Neural cell (in vitro differentiated cells): ENCODE results near the gene STRN3. TPM values are rescaled to one million over a fixed set of nuclear protein-coding genes. Genes with fewer than 3 reads are reported as not detected.

ENCODE experiments used
- H2AFZ ChIP-seq: fragments of 200-600, 300-800 bp; sonication (generic), shearing (Covaris generic); 2 replicates; pipeline ENCODE4 v1.6.0; 2014; ENCODE audit warnings: low read depth, mild to moderate bottlenecking, antibody characterized with exemption, low read length, moderate library complexity
- H3F3A ChIP-seq: fragments of 200-600 bp; shearing (Covaris generic); 2 replicates; pipeline ENCODE4 v1.6.1; 2016; ENCODE audit warnings: mild to moderate bottlenecking, moderate library complexity, mixed read lengths, antibody characterized with exemption, low read length; ENCODE audit not compliant: insufficient read depth, poor library complexity, severe bottlenecking
- H3K27ac ChIP-seq: fragments of 200-600, 300-800 bp; sonication (generic), shearing (Covaris generic); 2 replicates; pipeline ENCODE4 v1.5.1; 2014; ENCODE audit warnings: mild to moderate bottlenecking, low read length, moderate library complexity
- H3K27me3 ChIP-seq: fragments of 300-800, 200-600 bp; sonication (generic), shearing (Covaris generic); 2 replicates; pipeline ENCODE4 v1.6.0; 2014; ENCODE audit warnings: mild to moderate bottlenecking, low read depth, low read length, moderate library complexity; ENCODE audit not compliant: insufficient read depth
- H3K36me3 ChIP-seq: fragments of 300-800, 200-600 bp; sonication (generic), shearing (Covaris generic); 2 replicates; pipeline ENCODE4 v1.5.1; 2014; ENCODE audit warnings: mild to moderate bottlenecking, antibody characterized with exemption, low read length, moderate library complexity; ENCODE audit not compliant: insufficient read depth
- H3K4me2 ChIP-seq: fragments of 300-800, 200-600 bp; sonication (generic), shearing (Covaris generic); 2 replicates; pipeline ENCODE4 v1.6.0; 2014; ENCODE audit warnings: mild to moderate bottlenecking, low read length
- H3K4me3 ChIP-seq: fragments of 300-800, 200-600 bp; sonication (generic), shearing (Covaris generic); 2 replicates; pipeline ENCODE4 v1.5.1; 2014; ENCODE audit warnings: mild to moderate bottlenecking, low read length, moderate library complexity
- H3K79me2 ChIP-seq: fragments of 200-600 bp; shearing (Covaris generic); replicated peaks from 2 replicates; pipeline ENCODE4 v1.6.0; 2014; ENCODE audit warnings: mild to moderate bottlenecking, low read length, moderate library complexity; ENCODE audit not compliant: insufficient read depth
- H3K9ac ChIP-seq: fragments of 300-800, 200-600 bp; sonication (generic), shearing (Covaris generic); 2 replicates; pipeline ENCODE4 v1.6.1; 2016; ENCODE audit warnings: mild to moderate bottlenecking, low read length, mixed read lengths
- H3K9me2 ChIP-seq: fragments of 200-600 bp; shearing (Covaris generic); 2 replicates; pipeline ENCODE4 v1.6.1; 2016; ENCODE audit warnings: mild to moderate bottlenecking, low read length, mixed read lengths; ENCODE audit not compliant: insufficient read depth
- H3K9me3 ChIP-seq: fragments of 200-600, 300-800 bp; sonication (generic), shearing (Covaris generic); 2 replicates; pipeline ENCODE4 v1.6.1; 2016; ENCODE audit warnings: mild to moderate bottlenecking, mixed run types, low read length, moderate library complexity, mixed read lengths
- H4K20me1 ChIP-seq: fragments of 200-600 bp; shearing (Covaris generic); 2 replicates; pipeline ENCODE4 v1.6.1; 2016; ENCODE audit warnings: mild to moderate bottlenecking, mixed run types; ENCODE audit not compliant: insufficient read depth
- CTCF ChIP-seq: fragments of 450-650 bp; IDR thresholded peaks from 2 replicates; pipeline ENCODE4 v1.5.1; 2014; ENCODE audit warnings: antibody characterized with exemption, mild to moderate bottlenecking, moderate library complexity; ENCODE audit not compliant: poor library complexity, severe bottlenecking
- EP300 ChIP-seq: fragments of 450-650 bp; conservative IDR thresholded peaks from 2 replicates; pipeline ENCODE4 v1.6.1; 2014; ENCODE audit warnings: antibody characterized with exemption, mild to moderate bottlenecking, moderate library complexity; ENCODE audit not compliant: poor library complexity, severe bottlenecking
- EZH2 ChIP-seq: fragments of 200-600, 300-800 bp; shearing (Covaris generic), sonication (generic); IDR thresholded peaks from 2 replicates; pipeline ENCODE4 v1.6.1; 2014; ENCODE audit warnings: antibody characterized with exemption, low read length, borderline replicate concordance, mild to moderate bottlenecking; ENCODE audit not compliant: insufficient read depth, poor library complexity, severe bottlenecking
- MXI1 ChIP-seq: fragments of 450-650 bp; conservative IDR thresholded peaks from 2 replicates; pipeline ENCODE4 v1.6.1; 2014; ENCODE audit warnings: antibody characterized with exemption, mild to moderate bottlenecking; ENCODE audit not compliant: poor library complexity, severe bottlenecking
- POLR2AphosphoS5 ChIP-seq: IDR thresholded peaks from 2 replicates; pipeline ENCODE4 v1.6.1; 2012
- RAD21 ChIP-seq: fragments of 450-650 bp; conservative IDR thresholded peaks from 2 replicates; pipeline ENCODE4 v1.6.1; 2014; ENCODE audit warnings: antibody characterized with exemption, mild to moderate bottlenecking, moderate library complexity
- REST ChIP-seq: IDR thresholded peaks from 2 replicates; pipeline ENCODE4 v1.6.1; 2012; ENCODE audit warnings: borderline replicate concordance
- SMC3 ChIP-seq: fragments of 450-650 bp; conservative IDR thresholded peaks from 2 replicates; pipeline ENCODE4 v1.6.1; 2014; ENCODE audit warnings: antibody characterized with exemption, mild to moderate bottlenecking, moderate library complexity; ENCODE audit not compliant: poor library complexity
- TAF1 ChIP-seq: IDR thresholded peaks from 2 replicates; pipeline ENCODE4 v1.6.1; 2012; ENCODE audit warnings: low read depth
- polyA plus RNA-seq: library from polyadenylated mRNA; depleted of rRNA; stranded (reverse); fragments of >200 nt; gene quantifications from 2 replicates; pipeline ENCODE4 v1.2.3, GENCODE V29; 2014

STRN3 gene
- polyA plus RNA-seq, 1 donor from 2014 or later = 60.1 TPM

- no peaks in the 10 kb centered on the region for H3K9me3 ChIP-seq
- no peaks in the 10 kb centered on the region for H3F3A ChIP-seq
- H3K4me3 ChIP-seq = no peak overlapping the region
- TF ChIP-seq TAF1 (no peak), MXI1 (no peak)
- no peak overlapping the region for H3K9ac ChIP-seq
- H4K20me1 ChIP-seq = no peaks in the 10 kb centered on the region
- H3K79me2 ChIP-seq = no peaks in the 10 kb centered on the region
- H3K27me3 ChIP-seq = no peaks in the 10 kb centered on the region
- no peak overlapping the region for H3K27ac ChIP-seq
- no peaks in the 10 kb centered on the region for H3K9me2 ChIP-seq
- no peak overlapping the region for H2AFZ ChIP-seq
- no peaks in the 10 kb centered on the region for H3K36me3 ChIP-seq
- H3K4me2 ChIP-seq = no peak overlapping the region
These were observed 172.2 kb downstream of the STRN3 start for GRCh38 chr14:30853946-30854345.

- no peak overlapping the region for H2AFZ ChIP-seq
- no peak for TF ChIP-seq REST
- TF ChIP-seq POLR2AphosphoS5 = no peak
- no peak for TF ChIP-seq SMC3
- no peak for TF ChIP-seq MXI1
- TF ChIP-seq RAD21 = no peak
- TF ChIP-seq TAF1 = no peak
- no peak for TF ChIP-seq EZH2
- no peak for TF ChIP-seq EP300
- TF ChIP-seq CTCF = no peak
- H4K20me1 ChIP-seq = no peaks in the 10 kb centered on the region
These were observed 176.2 kb downstream of the STRN3 start for GRCh38 chr14:30849983-30850382.

GRCh38 chr14:30849354-30849753 lies 176.8 kb downstream of the STRN3 start:
- H3K9me3 ChIP-seq = no peaks in the 10 kb centered on the region
- no peak overlapping the region for H2AFZ ChIP-seq
- no peaks in the 10 kb centered on the region for H3K36me3 ChIP-seq
- no peak overlapping the region for H3K27ac ChIP-seq
- H4K20me1 ChIP-seq = no peaks in the 10 kb centered on the region
- no peak overlapping the region for H3K4me2 ChIP-seq
- TF ChIP-seq RAD21 (no peak), EZH2 (no peak), EP300 (no peak), SMC3 (no peak), REST (no peak), TAF1 (no peak), MXI1 (no peak), POLR2AphosphoS5 (no peak), CTCF (no peak)
- H3K9ac ChIP-seq = no peak overlapping the region
- H3K4me3 ChIP-seq = no peak overlapping the region
- no peaks in the 10 kb centered on the region for H3K79me2 ChIP-seq
- H3K27me3 ChIP-seq = no peaks in the 10 kb centered on the region
- H3K9me2 ChIP-seq = no peaks in the 10 kb centered on the region
- no peaks in the 10 kb centered on the region for H3F3A ChIP-seq

More at GRCh38 chr14:30849983-30850382, 176.2 kb downstream of the STRN3 start:
- Histone ChIP-seq H3K9me2 (no peaks in the 10 kb centered on the region), H3K79me2 (no peaks in the 10 kb centered on the region), H3K27me3 (no peaks in the 10 kb centered on the region), H3K4me3 (no peak overlapping the region), H3K4me2 (no peak overlapping the region), H3K9ac (no peak overlapping the region), H3K36me3 (no peaks in the 10 kb centered on the region), H3F3A (no peaks in the 10 kb centered on the region), H3K27ac (no peak overlapping the region), H3K9me3 (no peaks in the 10 kb centered on the region)
